Measurements from ENCODE around the gene AIG1.

Gene AIG1

GRCh38 chr6:143123081-143123480 lies 62.4 kb downstream of the AIG1 start:
- no peak for TF ChIP-seq CTCF (IDR thresholded peaks at IDR 0.05; ENCODE audit: low read depth, low read length)
- H3K4me3 ChIP-seq (ENCODE audit: low read depth, low read length), result no peak overlapping the region

DNA sequence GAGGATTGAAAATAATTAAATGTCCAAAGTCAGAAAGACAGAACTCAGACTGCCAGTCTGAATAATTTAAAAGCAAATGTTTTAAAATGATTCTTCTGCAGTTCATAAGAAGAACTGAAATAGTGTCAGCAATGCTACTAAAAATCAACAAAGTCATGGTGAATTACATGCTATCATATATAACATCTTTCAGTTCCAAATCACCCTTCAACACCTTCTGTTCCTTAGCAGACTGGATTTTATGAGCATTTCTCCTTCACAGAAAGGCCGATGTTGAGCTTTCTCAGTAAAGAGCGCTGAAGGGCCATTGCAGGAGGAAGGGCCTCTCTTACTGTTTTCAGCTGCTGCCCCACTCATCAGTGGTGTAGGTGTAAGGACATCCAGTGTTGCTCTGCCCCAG lies 63.3 kb downstream of the AIG1 start:
- no peak for TF ChIP-seq CTCF (IDR thresholded peaks at IDR 0.05; ENCODE audit: low read depth, low read length)
- no peak overlapping the region for H3K4me3 ChIP-seq (ENCODE audit: low read depth, low read length)

DNA sequence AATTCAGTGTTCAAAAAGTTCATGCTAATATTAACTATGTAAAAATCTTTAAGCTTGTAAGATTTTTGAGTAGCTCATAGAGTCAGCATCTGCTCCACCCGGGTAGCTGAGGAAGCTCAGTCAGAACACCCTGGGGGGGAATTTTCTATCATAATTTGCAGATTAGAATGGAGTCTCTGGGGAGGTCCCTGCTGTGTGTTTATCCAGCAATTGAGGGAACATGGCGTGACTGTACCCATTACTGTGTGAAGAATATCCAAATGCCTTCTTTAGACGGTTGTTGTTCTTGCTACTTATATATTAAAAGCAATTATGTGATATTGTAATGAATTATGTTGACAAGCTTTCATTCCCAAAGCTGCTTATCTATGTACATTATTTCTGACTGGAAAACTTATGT lies 64.8 kb downstream of the AIG1 start:
- no peak overlapping the region for H3K4me3 ChIP-seq (ENCODE audit: low read depth, low read length)

GRCh38 chr6:143125864-143126573 lies 65.3 kb downstream of the AIG1 start:
- no peak overlapping the region for H3K4me3 ChIP-seq (ENCODE audit: low read depth, low read length)
- TF ChIP-seq CTCF (IDR thresholded peaks at IDR 0.05; ENCODE audit: low read depth, low read length), result no peak

More for the DNA sequence above, 64.8 kb downstream of the AIG1 start:
- no peak for TF ChIP-seq CTCF (IDR thresholded peaks at IDR 0.05; ENCODE audit: low read depth, low read length)

GRCh38 chr6:143126574-143126941 lies 65.9 kb downstream of the AIG1 start:
- TF ChIP-seq CTCF (IDR thresholded peaks at IDR 0.05; ENCODE audit: low read depth, low read length), result no peak
- H3K4me3 ChIP-seq (ENCODE audit: low read depth, low read length), result no peak overlapping the region

DNA sequence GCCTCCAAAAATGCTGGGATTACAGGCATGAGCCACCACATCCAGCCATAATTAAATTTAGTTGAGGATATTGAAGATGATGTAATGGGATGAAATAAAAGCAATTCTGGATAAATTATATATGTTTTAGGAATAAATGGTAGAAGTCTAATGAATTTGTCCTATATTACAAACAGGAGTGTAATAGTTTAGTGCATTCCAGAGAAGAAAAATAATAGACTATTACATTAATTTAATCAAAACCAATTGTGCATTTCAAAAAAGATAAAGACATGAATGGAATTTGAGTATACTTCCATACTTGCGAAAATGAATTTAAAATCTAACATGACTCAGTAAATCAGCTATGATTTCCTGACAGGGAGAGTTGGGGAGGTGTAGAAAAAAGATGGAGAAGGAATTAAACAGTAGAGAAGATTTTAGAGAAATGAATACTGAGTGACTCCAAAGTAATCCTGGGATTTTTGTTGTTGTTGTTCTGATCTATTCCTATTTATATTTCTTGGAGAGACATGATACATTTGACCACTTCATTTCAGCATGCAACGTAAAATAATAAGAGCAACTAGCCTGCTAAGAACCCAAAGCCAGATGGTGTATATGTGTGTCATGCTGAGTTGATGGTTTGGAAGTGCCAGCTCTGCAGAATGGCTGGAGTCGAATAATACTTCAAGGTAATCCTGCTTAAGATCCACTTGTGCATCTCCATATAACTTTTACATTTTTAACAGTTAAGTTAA lies 67.4 kb downstream of the AIG1 start:
- TF ChIP-seq CTCF (IDR thresholded peaks at IDR 0.05; ENCODE audit: low read depth, low read length), result no peak
- H3K4me3 ChIP-seq (ENCODE audit: low read depth, low read length), result no peak overlapping the region

DNA sequence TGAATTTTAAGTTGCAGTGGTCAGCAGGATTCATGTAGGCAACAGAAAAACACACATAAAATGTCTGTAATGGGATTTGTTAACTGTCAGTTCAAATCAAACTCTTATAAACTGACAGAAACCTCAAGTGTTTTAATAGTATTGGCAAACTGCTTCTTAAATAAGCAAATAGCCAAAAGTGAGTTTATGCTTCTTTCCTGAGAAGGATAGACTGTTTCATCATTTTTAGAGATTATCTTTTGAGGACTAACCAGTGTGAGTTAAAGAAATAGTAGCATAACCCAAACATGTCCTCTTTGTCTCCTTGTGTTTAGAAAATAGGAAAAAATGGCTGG lies 68.0 kb downstream of the AIG1 start:
- no peak overlapping the region for H3K4me3 ChIP-seq (ENCODE audit: low read depth, low read length)
- TF ChIP-seq CTCF (IDR thresholded peaks at IDR 0.05; ENCODE audit: low read depth, low read length), result no peak
